Measurements from ENCODE around the gene JAZF1.

The JAZF1 gene

DNA sequence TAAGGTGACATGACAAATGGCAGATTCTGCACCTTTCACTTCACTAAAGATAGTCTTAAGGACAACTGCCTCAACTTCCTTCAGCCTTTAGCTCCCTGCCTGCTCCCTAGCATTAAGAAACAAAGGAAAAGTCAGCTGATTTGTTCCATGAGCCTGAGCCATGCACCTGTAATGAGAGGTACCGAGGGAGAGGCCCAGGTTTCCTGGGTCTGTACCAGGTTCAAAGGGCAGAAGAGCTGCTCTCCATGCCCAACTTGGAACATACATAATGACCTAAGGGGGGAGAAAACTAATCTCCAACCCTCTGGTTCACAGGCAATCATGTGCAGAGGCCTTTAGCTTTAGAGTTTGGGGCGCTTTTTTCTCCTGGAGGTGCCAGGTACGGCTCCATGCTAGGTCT, 111.2 kb downstream of the JAZF1 start:
- no peak for DNase-seq

GRCh38 chr7:28068811-28069216, 111.8 kb downstream of the JAZF1 start:
- no peak for DNase-seq

- DNase-seq = no peak
Observed at GRCh38 chr7:28067171-28067570, 113.4 kb downstream of the JAZF1 start.

- no peak for DNase-seq
Observed at GRCh38 chr7:28065721-28066285, 114.8 kb downstream of the JAZF1 start.

DNA sequence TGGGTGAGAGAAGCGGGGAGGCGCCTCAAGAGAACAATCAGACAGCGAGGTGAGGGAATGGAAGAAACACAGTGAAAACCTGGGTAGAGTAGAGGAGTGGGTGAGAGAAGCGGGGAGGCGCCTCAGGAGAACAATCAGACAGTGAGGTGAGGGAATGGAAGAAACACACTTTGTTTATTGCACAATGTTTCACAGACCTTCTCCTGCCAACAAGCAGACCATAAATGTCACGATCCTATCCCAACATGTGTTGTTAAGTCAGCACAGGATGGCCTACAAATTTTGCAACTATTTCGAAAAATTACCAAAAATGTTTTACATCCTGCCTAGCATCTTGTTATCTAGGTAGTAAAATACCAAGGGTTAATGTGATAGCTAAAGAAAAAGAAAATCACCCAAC, 115.3 kb downstream of the JAZF1 start:
- DNase-seq = no peak

- no peak for DNase-seq
Observed at GRCh38 chr7:28064437-28064836, 116.2 kb downstream of the JAZF1 start.

GRCh38 chr7:28062197-28062991, 118.2 kb downstream of the JAZF1 start:
- peak; percentile 84 for DNase-seq

DNA sequence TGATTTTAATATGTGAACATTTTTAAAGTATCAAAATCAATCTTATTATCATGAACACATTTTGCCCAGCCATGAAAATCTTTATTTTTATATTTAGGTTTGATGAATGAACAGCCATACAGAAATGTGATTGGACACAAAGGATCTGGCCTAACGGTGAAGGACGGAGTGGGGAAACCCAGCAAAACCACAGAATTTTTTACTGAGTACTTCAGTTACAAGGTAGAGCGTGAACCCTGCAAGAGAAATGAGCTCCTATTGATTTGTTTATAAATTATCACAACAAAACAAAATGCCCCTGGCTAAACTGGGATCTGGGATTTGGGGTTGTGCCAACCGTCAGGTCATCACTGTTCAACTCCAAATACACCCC, 118.8 kb downstream of the JAZF1 start:
- no peak for DNase-seq

DNA sequence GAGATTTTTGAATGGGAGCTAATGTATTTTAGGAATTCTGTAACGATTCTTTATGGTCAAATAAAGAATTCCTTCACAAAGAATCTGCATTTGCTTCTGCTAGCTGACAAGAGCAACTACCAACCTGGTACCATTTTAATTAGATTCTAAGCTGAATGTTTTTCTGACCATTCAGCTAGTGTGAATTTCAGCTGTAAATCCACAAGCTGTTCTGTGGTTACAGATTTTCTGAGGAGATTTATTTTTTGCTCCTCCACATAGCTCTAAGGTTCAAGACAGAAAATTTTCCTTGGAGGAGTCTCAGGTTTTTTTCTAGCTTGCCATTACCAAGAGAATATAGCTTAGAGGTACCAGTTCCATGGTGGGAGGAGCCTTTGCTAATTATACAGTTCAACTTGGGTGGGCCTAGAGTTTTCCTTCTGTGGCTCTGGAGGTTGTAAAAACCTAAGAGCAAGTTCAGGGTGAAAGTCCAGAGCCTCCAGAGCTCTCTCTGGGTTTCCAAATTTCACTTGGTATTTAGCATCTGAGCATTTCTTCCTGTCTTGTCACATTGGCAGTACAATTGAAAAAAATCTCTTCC, 120.1 kb downstream of the JAZF1 start:
- no peak for DNase-seq

DNA sequence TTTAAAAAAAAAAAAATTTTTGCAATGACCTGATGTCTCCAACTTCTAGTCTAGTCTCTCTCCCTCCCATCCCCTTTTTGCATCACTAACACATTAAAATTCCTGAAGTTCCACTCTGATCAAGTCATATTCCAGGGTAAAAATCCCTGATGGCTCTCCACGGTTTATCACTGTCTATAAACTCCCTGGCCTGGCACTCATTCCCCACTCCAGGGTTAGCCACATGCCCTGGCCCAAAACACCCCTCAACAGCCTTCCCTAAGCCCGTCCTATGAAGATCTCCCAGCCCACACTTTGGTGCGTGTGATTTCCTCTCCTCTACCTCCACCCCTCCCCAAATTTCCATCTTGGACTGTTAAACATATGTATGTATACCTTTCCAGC, 125.4 kb downstream of the JAZF1 start:
- no peak for DNase-seq

DNA sequence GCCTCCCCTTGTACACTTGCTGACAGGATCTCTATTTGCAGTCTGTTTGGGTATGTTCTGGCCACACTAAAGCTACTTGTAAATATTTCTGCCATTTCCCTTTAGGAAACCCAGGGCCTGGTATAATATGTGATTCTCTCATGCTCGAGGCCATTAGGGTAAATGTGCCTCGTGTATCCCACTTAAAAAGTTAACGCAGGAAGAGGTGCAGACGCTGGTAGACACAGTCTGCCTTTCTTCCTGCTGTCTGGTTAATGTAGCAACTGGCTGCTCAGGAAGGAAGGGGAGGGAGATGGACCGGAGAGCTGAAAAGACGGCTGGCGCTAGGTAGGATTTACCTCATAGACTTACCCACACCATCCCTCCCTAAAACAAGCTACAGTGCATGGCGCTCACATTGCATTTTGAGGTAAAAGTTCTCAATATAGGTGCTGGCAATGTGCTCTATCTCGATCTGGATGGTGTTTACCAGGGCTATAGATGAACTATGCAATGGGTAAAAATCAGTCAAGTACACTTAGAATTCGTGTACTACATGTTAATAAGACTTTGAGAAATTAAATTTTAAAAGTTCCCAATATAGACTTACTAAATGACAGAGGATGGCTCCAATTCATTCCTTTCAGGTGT, 125.9 kb downstream of the JAZF1 start:
- DNase-seq = no peak

- DNase-seq = no peak
Observed at GRCh38 chr7:28052933-28053332, 127.7 kb downstream of the JAZF1 start.

DNA sequence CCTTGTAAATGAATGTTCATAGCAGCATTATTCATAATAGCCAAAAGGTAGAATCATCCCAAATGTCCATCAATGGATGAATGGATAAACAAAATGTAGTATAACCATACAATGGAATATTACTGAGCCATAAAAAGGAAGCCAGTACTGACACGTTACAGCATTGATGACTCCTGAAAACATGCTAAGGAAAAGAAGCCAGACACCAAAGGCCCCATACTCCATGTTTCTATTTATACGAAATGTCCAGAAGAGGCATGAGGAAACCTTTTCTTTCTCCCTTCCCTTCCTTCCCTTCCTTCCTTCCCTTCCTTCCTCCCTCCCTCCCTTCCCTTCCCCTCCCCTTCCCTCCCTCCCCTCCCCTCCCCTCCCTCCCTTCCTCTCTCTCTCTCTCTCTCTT, 131.9 kb downstream of the JAZF1 start:
- no peak for DNase-seq

GRCh38 chr7:28046035-28046434, 134.6 kb downstream of the JAZF1 start:
- DNase-seq = no peak

- no peak for DNase-seq
Observed at GRCh38 chr7:28045592-28045991, 135.0 kb downstream of the JAZF1 start.

DNA sequence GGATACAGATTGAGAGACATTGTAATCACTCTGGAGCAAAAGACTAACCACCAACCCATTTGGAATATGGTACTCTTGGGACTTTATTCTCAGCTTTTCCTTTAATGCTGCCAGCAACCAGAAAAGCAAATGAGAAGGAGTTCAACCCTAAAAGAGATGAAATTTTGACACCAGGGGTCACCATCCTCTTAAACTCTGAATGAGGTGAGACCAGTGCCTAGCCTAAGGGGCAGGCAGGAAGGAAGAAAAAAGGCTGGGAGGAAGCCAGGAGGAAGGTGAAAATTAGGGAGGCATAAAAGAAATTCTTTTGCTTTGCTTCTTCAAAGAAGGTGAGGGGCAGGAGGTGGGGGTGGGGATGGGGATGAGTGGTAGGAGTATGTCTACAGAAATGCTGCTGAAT, 135.8 kb downstream of the JAZF1 start:
- DNase-seq = no peak

GRCh38 chr7:28042721-28043120, 137.9 kb downstream of the JAZF1 start:
- DNase-seq = no peak

- no peak for DNase-seq
Observed at GRCh38 chr7:28041508-28042314, 138.9 kb downstream of the JAZF1 start.

DNA sequence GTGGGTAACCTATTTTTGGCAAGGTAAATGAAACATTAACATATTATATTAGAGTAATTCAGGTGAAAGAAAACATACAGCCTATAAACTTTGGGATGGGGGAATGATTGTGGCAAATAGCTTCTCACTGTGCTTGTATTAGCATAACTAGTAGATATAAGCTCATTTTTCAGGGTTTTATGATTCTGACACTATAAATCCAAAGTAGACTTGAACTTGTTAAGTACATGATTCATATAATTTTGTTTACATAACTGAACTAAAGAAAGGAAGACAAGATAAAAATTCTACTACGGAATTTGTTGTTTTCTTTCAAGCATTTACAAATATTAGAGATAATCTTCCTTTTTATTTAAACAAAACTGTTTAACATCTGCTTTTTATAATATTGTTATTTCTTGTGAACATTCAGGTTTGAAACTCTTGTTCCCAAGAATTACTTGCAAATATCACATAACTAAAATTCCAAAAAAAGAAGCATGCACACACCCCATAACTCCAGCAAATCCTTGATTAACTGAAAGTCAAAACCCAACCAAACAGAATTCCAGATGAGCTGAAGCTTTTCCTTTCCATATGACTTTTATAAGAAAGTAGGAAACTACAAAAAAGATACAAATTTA, 142.3 kb downstream of the JAZF1 start:
- no peak for DNase-seq

DNA sequence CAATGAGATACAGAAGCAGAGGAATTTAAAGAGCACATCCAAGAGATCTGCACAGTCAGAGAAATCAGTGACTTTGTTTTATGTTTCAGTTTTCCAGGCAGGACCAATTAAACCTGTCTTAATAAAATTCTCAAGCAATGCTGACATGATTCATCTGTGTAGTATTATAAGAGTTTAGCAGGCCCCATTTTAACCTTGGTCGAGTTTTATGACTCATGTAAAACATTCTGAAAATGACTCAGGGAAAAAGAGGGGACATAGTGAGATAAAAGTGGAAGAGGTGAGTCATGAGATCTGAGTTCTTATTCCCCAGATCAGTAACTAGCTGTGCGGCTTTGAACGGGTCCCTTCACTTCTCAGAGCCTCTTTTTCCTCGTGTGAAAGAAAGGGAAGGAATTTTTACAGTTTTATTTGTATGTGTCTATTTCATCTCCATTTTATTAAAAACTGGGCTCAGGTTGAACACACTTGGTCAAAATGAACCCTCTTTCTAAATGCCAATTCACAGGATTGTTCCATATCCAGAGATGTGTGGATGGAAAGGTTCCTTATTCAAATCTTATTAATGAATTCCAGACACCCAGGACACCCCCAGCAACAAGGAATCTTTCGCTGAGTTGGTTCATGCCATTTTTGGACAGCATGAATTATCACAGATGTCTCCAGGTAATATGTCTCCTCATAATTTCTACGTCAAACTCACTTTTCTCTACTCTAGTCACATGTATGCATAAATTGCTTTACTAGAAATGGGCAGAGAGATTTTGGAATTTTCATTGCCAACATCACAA, 143.2 kb downstream of the JAZF1 start:
- DNase-seq = no peak

- no peak for DNase-seq
Observed at GRCh38 chr7:28036696-28037095, 143.9 kb downstream of the JAZF1 start.

DNA sequence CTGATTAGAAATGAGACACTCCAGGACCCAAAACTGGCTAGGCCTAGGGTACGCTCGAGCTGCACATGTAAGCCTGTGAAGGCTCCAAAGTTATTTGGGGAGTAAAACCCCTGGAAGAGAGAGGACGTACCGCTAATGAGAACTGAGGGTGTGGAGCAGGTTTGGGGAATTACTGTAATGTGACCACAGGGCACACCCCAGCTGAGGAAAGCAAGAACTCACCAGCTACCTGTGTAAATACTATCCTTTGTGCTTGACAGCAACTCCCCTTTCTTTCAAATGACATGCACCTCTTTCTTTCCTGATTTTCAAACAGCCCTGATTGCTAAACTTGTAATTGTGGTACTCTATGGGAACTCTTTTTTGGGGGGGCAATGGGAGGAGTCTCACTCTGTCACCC, 147.2 kb downstream of the JAZF1 start:
- no peak for DNase-seq

Measured in NCI-H1105 (cell line).